ENCODE results near the gene ZC3H13.

ZC3H13 gene

DNA sequence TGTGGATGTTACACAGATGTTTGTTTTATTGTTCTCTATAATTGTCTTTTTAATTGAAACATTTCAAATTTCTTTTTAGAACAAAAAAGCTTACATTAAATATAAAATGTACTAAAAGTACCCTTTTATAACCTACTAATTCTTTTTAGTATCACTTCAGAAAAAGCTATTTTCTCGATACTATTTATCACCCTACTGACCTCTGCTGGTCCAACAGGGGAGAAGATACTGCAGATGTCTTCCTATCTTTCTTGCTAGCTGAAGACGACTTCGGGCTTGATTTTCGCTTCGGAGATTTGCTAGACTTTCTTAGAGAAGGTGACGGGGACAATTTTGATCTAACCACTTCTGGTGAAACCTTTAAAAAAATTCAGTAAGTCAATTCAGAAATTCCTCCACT, 42.4 kb downstream of the ZC3H13 start:
- TF ChIP-seq ZFX (IDR thresholded peaks at IDR 0.05), result no peak
- TF ChIP-seq, protein P1, sequence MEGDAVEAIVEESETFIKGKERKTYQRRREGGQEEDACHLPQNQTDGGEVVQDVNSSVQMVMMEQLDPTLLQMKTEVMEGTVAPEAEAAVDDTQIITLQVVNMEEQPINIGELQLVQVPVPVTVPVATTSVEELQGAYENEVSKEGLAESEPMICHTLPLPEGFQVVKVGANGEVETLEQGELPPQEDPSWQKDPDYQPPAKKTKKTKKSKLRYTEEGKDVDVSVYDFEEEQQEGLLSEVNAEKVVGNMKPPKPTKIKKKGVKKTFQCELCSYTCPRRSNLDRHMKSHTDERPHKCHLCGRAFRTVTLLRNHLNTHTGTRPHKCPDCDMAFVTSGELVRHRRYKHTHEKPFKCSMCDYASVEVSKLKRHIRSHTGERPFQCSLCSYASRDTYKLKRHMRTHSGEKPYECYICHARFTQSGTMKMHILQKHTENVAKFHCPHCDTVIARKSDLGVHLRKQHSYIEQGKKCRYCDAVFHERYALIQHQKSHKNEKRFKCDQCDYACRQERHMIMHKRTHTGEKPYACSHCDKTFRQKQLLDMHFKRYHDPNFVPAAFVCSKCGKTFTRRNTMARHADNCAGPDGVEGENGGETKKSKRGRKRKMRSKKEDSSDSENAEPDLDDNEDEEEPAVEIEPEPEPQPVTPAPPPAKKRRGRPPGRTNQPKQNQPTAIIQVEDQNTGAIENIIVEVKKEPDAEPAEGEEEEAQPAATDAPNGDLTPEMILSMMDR (conservative IDR thresholded peaks at IDR 0.05), result peak; percentile 40
- H3K27ac ChIP-seq, result no peak overlapping the region

DNA sequence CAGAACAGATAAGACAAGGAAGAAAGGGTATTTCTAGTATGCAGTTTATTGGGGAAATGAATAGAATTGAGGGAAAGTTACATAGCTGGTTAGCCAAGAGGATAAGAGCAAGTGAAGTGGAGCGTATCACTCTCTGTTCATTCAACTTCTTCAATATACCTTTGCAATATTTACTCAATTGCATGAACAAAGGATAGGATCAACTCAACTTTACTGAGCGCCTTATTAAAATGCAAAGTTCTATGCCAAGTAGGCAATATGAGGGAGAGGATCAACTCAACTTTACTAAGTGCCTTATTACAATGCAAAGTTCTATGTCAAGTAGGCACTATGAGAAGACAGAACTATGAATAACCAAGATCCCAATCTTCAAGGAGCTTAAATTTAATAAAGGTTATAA, 43.9 kb downstream of the ZC3H13 start:
- TF ChIP-seq ZFX (IDR thresholded peaks at IDR 0.05), result no peak
- TF ChIP-seq, protein P1 (conservative IDR thresholded peaks at IDR 0.05), result no peak

DNA sequence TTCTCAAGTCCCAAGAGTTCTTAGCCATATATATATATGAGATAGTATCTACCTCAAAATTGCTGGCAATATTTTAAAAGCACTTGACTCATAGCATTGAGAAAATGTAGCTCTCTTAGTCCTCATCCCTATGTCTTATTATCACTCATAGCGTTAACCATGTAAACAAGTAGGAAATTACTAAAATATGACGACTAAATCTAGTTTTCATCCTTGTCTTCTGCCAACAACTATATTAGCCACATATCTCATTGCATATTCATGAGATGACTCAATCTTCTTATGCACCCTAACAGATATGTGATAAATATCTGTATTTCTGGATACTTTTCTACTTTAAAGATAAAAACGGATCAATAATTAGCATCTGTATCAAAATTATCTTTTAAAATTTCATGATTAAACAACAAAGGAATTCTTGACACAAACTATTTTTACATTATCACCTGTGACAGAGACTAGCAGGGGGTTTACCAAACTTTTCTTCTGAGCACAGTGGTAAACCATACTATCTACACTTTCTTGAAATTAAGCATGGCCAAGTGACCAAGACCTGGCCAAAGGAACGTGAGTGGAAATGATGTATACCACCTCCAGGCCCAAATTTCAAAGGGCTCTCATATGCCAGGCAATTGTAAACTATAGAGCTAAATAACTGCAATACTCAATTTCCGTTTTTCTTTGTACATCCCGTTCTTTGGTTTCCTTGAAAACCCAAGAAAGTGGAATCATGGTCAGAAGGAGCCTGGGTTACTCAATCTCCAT, 45.7 kb downstream of the ZC3H13 start:
- no peak overlapping the region for H3K27ac ChIP-seq
- TF ChIP-seq, protein P1 (conservative IDR thresholded peaks at IDR 0.05), result no peak
- no peak for TF ChIP-seq ZFX (IDR thresholded peaks at IDR 0.05)

More for the DNA sequence above, 43.9 kb downstream of the ZC3H13 start:
- H3K27ac ChIP-seq, result no peak overlapping the region

DNA sequence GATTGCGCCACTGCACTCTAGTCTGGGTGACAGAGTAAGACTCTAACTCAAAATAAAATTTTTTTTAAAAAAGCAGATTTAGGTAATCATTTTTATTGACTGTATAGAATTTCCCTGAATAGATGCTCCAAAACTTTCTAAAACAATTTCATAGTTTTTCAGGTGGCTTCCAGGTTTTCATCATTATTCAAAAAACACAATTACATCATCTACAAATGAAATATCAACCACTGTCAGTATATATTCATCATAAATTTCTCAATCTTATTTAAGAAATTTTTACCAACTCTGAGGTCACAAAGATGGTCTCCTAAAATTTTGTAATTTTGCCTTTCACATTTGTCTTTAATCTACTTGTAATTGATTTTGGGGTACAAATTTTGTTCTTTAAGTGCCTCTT, 48.1 kb downstream of the ZC3H13 start:
- TF ChIP-seq ZFX (IDR thresholded peaks at IDR 0.05), result no peak
- TF ChIP-seq, protein P1 (conservative IDR thresholded peaks at IDR 0.05), result no peak
- H3K27ac ChIP-seq, result no peak overlapping the region

DNA sequence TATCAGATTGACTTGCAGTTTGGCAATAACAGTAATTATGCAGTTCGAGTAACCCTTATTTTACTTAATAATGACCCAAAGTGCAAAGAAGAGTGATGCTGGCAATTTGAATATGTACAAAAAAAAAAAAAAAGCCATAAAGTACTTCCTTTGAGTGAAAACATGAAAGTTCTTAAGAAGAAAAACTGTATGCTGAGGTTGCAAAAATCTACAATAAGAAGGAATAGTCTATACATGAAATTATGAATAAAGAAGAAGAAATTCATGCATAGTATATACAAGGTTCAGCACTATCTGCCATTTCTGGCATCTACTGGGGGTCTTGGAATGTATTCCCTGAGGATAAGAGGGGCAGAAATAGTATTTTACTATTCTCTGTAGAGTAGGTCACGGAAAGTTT, 55.9 kb downstream of the ZC3H13 start:
- H3K27ac ChIP-seq, result no peak overlapping the region
- TF ChIP-seq, protein P1 (conservative IDR thresholded peaks at IDR 0.05), result no peak
- TF ChIP-seq ZFX (IDR thresholded peaks at IDR 0.05), result no peak

DNA sequence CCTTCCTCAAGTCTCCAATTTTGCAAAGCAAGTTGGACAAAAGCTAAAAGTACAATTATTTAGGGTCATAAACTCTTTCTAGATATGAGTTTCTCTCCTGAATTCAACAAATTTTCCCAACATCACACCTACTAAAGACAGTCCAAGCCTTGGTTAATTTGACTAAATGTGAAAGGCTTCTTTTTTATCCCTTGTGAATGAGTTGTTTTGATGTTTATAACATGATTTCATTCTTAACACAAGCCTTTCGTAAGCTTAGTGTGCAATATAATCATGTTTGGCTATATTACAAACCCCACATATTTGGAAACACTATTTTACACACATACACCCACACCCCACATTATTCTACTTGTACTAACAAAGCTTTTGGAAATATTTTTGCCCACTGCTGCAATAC, 57.3 kb downstream of the ZC3H13 start:
- TF ChIP-seq, protein P1 (conservative IDR thresholded peaks at IDR 0.05), result no peak
- no peak for TF ChIP-seq ZFX (IDR thresholded peaks at IDR 0.05)

DNA sequence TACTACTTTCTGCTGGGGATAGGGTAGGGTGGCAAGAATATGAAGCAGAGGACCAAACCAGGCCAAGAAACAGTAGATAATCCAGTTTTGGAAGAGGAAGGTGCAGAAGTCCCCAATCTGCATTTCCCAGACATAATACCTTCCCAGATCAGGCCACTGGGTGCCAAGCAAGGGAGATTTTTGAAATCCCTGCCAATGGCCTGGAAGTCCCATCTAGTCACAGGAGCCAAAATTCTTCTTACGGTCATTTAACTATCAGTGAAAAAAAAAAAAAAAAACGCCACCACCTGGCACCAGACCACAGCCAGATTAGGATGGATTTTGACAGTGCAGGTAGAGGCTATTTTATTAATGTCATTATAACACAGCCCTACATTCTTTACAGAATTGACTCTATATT, 57.8 kb downstream of the ZC3H13 start:
- TF ChIP-seq, protein P1 (conservative IDR thresholded peaks at IDR 0.05), result no peak
- no peak for TF ChIP-seq ZFX (IDR thresholded peaks at IDR 0.05)
- H3K27ac ChIP-seq, result no peak overlapping the region

More for the DNA sequence above, 57.3 kb downstream of the ZC3H13 start:
- H3K27ac ChIP-seq, result no peak overlapping the region

All from C4-2B (cell line).